Transverse colon (tissue), 4 donors: ENCODE data around the gene TOM1L2. TPM values are rescaled to one million over a fixed set of nuclear protein-coding genes. Genes with fewer than 3 reads are reported as not detected.
A peak's percentile ranks its signal among the peaks of the same experiment; 100 is the strongest.

Experiments used
- DNase-seq: peaks from one replicate; pipeline ENCODE4 v3.0.0-alpha.2; 2019
- H3K27ac ChIP-seq, 4 donors: fragments of 200-600 bp; sonication (generic); 2 replicates each; pipeline ENCODE4 v1.5.1; 2016 to 2018; ENCODE audit warnings: inconsistent platforms in 4 of 4
- H3K27me3 ChIP-seq: fragments of 200-600 bp; sonication (generic); 2 replicates; pipeline ENCODE4 v1.5.1; 2017; ENCODE audit warnings: inconsistent platforms
- H3K36me3 ChIP-seq, 4 donors: fragments of 200-600 bp; sonication (generic); 2 replicates each; pipeline ENCODE4 v1.5.1; 2017 to 2019; ENCODE audit warnings: inconsistent platforms in 4 of 4
- H3K4me1 ChIP-seq, 4 donors: fragments of 200-600 bp; sonication (generic); 2 replicates each; pipeline ENCODE4 v1.5.1; 2017 to 2020; ENCODE audit warnings: inconsistent platforms in 4 of 4
- H3K4me3 ChIP-seq, 4 donors: fragments of 200-600 bp; sonication (generic); 1 replicate in 1 of 4; 2 replicates in 3 of 4; pipeline versions ENCODE4 v1.5.1 to v1.6.1; 2017 to 2019; ENCODE audit warnings: inconsistent platforms in 4 of 4
- H3K9me3 ChIP-seq, 2 donors: fragments of 200-600 bp; sonication (generic); 2 replicates each; pipeline ENCODE4 v1.5.1; 2017 to 2019; ENCODE audit warnings: inconsistent platforms in 2 of 2
- EP300 ChIP-seq: sonication (generic); formaldehyde crosslinking; IDR thresholded peaks from one replicate; pipeline ENCODE4 v1.6.1; 2017; ENCODE audit warnings: antibody characterized with exemption, low read depth
- POLR2A ChIP-seq: fragments of 450-650 bp; IDR thresholded peaks from one replicate; pipeline ENCODE4 v1.6.1; 2016; ENCODE audit warnings: antibody characterized with exemption, mild to moderate bottlenecking, moderate library complexity
- POLR2AphosphoS5 ChIP-seq, 3 donors: sonication (generic); formaldehyde crosslinking; IDR thresholded peaks; one replicate each; pipeline ENCODE4 v1.6.1; 2016; ENCODE audit warnings: antibody characterized with exemption in 3 of 3
- WGBS, 2 donors: methylation state at CpG; one replicate each; pipeline ENCODE4 v1.1.5; 2018; ENCODE audit warnings: low coverage in 1 of 2; 5-methylcytosine and 5-hydroxymethylcytosine counted together
- in situ Hi-C, 4 donors: fragments of 200-750 bp; cut with MboI; loops; one replicate each; pipeline versions ENCODE4 v1.15.0 to v1.15.1; 2017; ENCODE audit warnings: low sequenced_read_pairs in 3 of 4, low pct_ligation_motif_present in 1 of 4, low pct_unique_long_range_greater_than_20kb in 1 of 4
- intact Hi-C: fragments of 100-400 bp; cut with DNase I; formaldehyde crosslinking; loops from one replicate; pipeline ENCODE4 v1.15.1; 2023; ENCODE audit warnings: low total_unique reads
- total RNA-seq, 4 donors: library from RNA; depleted of rRNA; stranded (reverse); fragments of >200 nt; gene quantifications; one replicate each; pipeline ENCODE4 v1.1.0, GENCODE V29; 2016
- TF ChIP-seq, protein P1 (sequence below), 5 experiments: fragments of 200-600 bp in 3 of 5; fragments of 450-650 bp in 2 of 5; sonication (generic) in 3 of 5; IDR thresholded peaks; 1 replicate in 2 of 5; 2 replicates in 3 of 5; pipeline ENCODE4 v1.5.1; 2016 to 2017; ENCODE audit warnings: antibody characterized with exemption in 5 of 5, inconsistent platforms in 3 of 5, mild to moderate bottlenecking in 2 of 5, moderate library complexity in 1 of 5

TOM1L2 gene
- total RNA-seq, 4 donors from 2014 or later = 65.9 to 178 (median 97.7) TPM

DNA sequence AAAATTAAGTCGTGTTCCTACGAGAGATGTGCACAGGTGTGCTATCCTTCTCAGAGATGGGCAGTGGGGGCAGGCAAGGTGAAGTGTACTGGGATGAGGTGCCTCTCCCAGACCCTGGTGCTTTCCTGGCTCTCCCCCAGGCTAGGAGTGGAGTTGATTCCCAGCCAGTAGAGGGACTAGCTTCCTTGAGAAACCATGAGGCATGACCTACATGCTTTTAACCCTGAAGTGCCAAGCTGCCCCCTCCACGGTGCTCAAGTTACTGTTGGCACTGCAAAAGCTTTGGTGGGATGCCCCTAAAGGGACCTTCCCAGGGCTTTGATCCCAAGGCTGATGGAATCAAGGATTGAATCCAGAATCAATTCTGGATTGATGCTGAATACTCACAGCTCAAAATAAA, 88.4 kb downstream of the TOM1L2 start:
- H3K27me3 ChIP-seq = no peaks in the 10 kb centered on the region
- H3K4me3 ChIP-seq = no peak overlapping the region
- H3K4me1 ChIP-seq = peaks cover 0 to 2% (median under 1%) of the 10 kb centered on the region in 4 donors
- DNase-seq = no peak
- intact Hi-C loops = no loop called here
- H3K9me3 ChIP-seq = no peaks in the 10 kb centered on the region
- in situ Hi-C loops = loop anchor here in 2 of 4 donors (10.0 to 25.0 kb wide), 3 partner anchors 151 to 196 kb away; partner anchors contain the start of genes ATPAF2 (in 2 of the 2), GID4 (in 2 of the 2) and RAI1 (in 1 of the 2)
- TF ChIP-seq EP300 (no peak), POLR2A (no peak), POLR2AphosphoS5 (IDR thresholded peaks at IDR 0.05) (no peak)
- TF ChIP-seq, protein P1, sequence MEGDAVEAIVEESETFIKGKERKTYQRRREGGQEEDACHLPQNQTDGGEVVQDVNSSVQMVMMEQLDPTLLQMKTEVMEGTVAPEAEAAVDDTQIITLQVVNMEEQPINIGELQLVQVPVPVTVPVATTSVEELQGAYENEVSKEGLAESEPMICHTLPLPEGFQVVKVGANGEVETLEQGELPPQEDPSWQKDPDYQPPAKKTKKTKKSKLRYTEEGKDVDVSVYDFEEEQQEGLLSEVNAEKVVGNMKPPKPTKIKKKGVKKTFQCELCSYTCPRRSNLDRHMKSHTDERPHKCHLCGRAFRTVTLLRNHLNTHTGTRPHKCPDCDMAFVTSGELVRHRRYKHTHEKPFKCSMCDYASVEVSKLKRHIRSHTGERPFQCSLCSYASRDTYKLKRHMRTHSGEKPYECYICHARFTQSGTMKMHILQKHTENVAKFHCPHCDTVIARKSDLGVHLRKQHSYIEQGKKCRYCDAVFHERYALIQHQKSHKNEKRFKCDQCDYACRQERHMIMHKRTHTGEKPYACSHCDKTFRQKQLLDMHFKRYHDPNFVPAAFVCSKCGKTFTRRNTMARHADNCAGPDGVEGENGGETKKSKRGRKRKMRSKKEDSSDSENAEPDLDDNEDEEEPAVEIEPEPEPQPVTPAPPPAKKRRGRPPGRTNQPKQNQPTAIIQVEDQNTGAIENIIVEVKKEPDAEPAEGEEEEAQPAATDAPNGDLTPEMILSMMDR (IDR thresholded peaks at IDR 0.05) = no peak
- H3K27ac ChIP-seq = no peak overlapping the region
- H3K36me3 ChIP-seq = peaks cover 0 to 10% (median 3%) of the 10 kb centered on the region in 4 donors
- 85 to 93% methylated on average over 3 of the region's 3 CpGs for WGBS, 2 donors

DNA sequence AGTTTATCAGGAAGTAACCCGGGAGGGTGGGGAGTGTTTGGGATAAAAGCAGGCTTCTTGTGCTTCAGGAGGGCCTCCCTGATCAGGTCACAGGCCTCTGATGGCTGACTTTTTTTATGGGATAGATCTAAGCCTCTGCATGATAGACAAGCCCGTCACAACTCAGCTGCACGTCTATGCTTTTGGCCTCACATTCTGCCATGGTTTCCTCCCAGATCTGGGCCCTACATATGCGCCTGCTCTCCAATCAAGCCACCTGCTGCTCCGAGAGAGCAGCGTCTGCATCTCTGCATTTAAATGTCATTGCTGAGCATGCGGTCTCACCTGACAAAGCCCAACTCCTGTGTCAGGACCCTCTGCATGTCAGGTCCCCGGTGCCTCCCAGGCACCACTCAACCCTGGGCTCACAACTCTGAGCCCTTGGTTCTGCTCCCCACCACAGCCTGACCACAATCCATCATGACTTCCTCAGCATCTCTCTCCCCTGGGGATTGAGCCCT, 90.1 kb downstream of the TOM1L2 start:
- no peak overlapping the region for H3K4me3 ChIP-seq
- TF ChIP-seq POLR2AphosphoS5 (IDR thresholded peaks at IDR 0.05) (no peak), POLR2A (no peak), EP300 (no peak)
- peaks cover 0 to 12% (median 3%) of the 10 kb centered on the region in 4 donors for H3K36me3 ChIP-seq
- H3K27ac ChIP-seq = no peak overlapping the region
- H3K9me3 ChIP-seq = no peaks in the 10 kb centered on the region
- no peaks in the 10 kb centered on the region for H3K27me3 ChIP-seq
- WGBS, 2 donors = 80 to 84% methylated on average over 1 to 8 of the region's 8 CpGs
- H3K4me1 ChIP-seq = peaks cover 8 to 15% (median 11%) of the 10 kb centered on the region in 4 donors
- in situ Hi-C loops (loop anchor here in 2 of 4 donors (10.0 to 25.0 kb wide), 3 partner anchors 153 to 195 kb away; partner anchors contain the start of genes ATPAF2 (in 2 of the 2), GID4 (in 2 of the 2) and RAI1 (in 1 of the 2)), intact Hi-C loops (no loop called here)
- no peak for DNase-seq

DNA sequence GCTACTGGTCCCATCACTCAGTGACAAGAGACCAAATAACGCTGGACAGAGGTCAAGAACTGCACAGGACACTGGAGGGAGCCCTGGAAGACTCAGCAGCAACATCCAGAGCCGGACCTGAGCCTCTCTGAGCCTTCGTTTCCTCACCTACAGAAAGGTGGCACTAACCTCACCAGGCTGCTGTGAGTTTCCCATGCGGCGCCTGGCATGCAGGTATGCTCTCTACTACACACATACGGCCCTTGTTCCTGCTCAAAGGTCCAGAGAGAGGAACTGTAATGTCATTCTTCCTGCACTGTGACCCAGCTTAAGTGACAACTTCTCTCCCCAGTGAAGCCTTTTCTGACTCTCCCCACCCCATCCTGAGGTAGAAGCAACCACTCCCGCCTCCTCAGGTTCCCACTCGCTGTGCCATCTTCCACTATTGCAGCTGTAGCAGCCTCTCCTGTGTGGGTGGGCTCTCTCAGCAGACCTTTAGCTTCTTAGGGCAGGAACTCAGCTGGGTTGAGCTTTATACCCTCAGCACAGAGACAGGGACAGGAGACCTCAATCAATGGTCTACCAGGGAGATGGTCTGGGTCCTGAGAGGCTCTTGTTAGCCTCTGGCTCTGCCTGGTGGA, 91.5 kb downstream of the TOM1L2 start:
- 95 to 97% methylated on average over 6 to 8 of the region's 8 CpGs for WGBS, 2 donors
- no peaks in the 10 kb centered on the region for H3K9me3 ChIP-seq
- TF ChIP-seq, protein P1 (IDR thresholded peaks at IDR 0.05) = no peak
- TF ChIP-seq EP300 (no peak), POLR2A (no peak), POLR2AphosphoS5 (IDR thresholded peaks at IDR 0.05) (no peak)
- peaks cover 0 to 12% (median 3%) of the 10 kb centered on the region in 4 donors for H3K36me3 ChIP-seq
- in situ Hi-C loops = loop anchor here in 2 of 4 donors (10.0 to 25.0 kb wide), 3 partner anchors 154 to 193 kb away; partner anchors contain the start of genes ATPAF2 (in 2 of the 2), GID4 (in 2 of the 2) and RAI1 (in 1 of the 2)
- intact Hi-C loops = no loop called here
- DNase-seq = no peak
- H3K27me3 ChIP-seq = no peaks in the 10 kb centered on the region
- no peak overlapping the region for H3K4me3 ChIP-seq
- no peak overlapping the region for H3K27ac ChIP-seq
- H3K4me1 ChIP-seq = peaks cover 16 to 27% (median 19%) of the 10 kb centered on the region in 4 donors

DNA sequence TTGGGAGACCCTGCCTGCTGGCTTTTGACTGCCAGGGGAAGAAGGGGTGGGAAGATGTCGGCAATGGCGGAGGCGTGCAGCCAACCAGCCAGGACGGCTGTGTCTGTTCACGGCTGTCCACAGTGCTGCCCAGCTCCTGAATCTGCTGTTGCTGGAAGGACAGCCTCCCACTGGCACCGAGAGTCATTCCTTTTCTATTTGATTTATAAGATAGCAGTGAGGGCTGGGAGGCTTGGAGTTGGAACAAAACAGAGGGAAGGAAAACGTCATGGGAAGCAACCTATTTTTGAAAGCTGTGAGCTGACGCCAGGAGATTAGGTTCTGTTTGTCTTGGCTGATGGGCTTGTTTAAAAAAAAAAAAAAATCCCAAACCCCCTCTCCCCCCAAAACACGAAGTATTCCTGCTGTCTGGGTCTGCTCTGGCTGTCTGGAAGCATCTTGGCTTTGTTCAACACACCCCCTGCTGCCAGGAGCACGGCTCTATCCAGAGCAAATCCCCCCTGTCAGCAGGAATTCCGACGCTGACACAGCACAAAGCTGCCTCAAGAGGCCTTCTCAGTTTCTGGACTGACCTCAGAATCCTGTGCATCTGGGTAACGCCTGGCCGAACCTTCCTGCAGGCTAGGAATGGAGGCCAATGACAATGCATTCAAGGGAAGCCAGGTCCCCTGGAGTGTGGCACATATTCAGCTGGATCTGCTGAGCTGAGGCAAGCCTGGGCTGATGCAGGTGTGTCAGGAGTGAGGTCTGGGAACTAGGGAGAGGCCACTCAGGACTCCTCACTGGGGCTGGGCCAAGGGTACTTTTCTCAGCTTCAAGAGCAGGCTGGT, 94.5 kb downstream of the TOM1L2 start:
- H3K36me3 ChIP-seq = peaks cover 0 to 12% (median 2%) of the 10 kb centered on the region in 4 donors
- H3K4me3 ChIP-seq = no peak overlapping the region
- peaks cover 16 to 27% (median 19%) of the 10 kb centered on the region in 4 donors for H3K4me1 ChIP-seq
- no peaks in the 10 kb centered on the region for H3K27me3 ChIP-seq
- TF ChIP-seq, protein P1 (IDR thresholded peaks at IDR 0.05) = no peak
- TF ChIP-seq POLR2A (no peak), POLR2AphosphoS5 (IDR thresholded peaks at IDR 0.05) (peak; percentile 53 to 67 (median 63)), EP300 (no peak)
- peak; percentile 55 for DNase-seq
- H3K27ac ChIP-seq = peak overlapping the region; percentile 63 to 92 (median 81)
- intact Hi-C loops = no loop called here
- in situ Hi-C loops = loop anchor here in 3 of 4 donors (10.0 to 25.0 kb wide), 3 partner anchors 147 to 190 kb away; partner anchors contain the start of genes ATPAF2 (in 1 of the 3), GID4 (in 1 of the 3) and RAI1 (in 1 of the 3)
- WGBS, 2 donors = 55 to 65% methylated on average over 2 to 14 of the region's 14 CpGs
- H3K9me3 ChIP-seq = no peaks in the 10 kb centered on the region
